Motor neuron (in vitro differentiated cells): ENCODE measurements around the gene ZAR1L. TPM values are rescaled to one million over a fixed set of nuclear protein-coding genes. Genes with fewer than 3 reads are reported as not detected.

Source experiments
- ATAC-seq, 8 experiments: fragments of 200-7000 bp; cut with Tn5 transposase; replicated peaks in 6 of 8; 2 replicates each; pipeline ENCODE4 v1.8.0; 2021; ENCODE audit warnings: mild to moderate bottlenecking in 8 of 8, moderate library complexity in 8 of 8
- H3K27ac ChIP-seq, 2 donors: fragments of 250-450 bp; sonication (Bioruptor Pico); 2 replicates each; pipeline ENCODE4 v1.9.0; 2021; ENCODE audit warnings: antibody characterized with exemption in 2 of 2, mild to moderate bottlenecking in 2 of 2, moderate library complexity in 1 of 2
- H3K4me1 ChIP-seq, 2 donors: fragments of 250-450 bp; sonication (Bioruptor Pico); replicated peaks in 1 of 2; 2 replicates each; pipeline ENCODE4 v1.6.1; 2021; ENCODE audit warnings: antibody characterized with exemption in 2 of 2, mild to moderate bottlenecking in 2 of 2, moderate library complexity in 1 of 2
- H3K4me3 ChIP-seq, 5 donors: fragments of 250-450 bp; sonication (Bioruptor Pico); 2 replicates each; pipeline ENCODE4 v1.9.0; 2021; ENCODE audit warnings: antibody characterized with exemption in 5 of 5, mild to moderate bottlenecking in 5 of 5, moderate library complexity in 4 of 5
- WGBS, 10 experiments: fragments of 450-650 bp; shearing (Covaris generic); methylation state at CpG; one replicate each; pipeline ENCODE4 v1.0.0; 2022; 5-methylcytosine and 5-hydroxymethylcytosine counted together
- in situ Hi-C, 9 experiments: fragments of 400-800 bp; cut with MboI; loops; one replicate each; pipeline ENCODE4 v1.15.0; 2021; ENCODE audit warnings: low sequenced_read_pairs in 9 of 9, low pct_unique_long_range_greater_than_20kb in 2 of 9; ENCODE audit not compliant: unreplicated experiment in 9 of 9
- total RNA-seq, 8 experiments: library from RNA; unstranded; fragments of 300-600 nt; gene quantifications; 2 replicates each; pipeline versions ENCODE4 v1.2.3 to v1.2.4, GENCODE V29; 2022

The ZAR1L gene
- total RNA-seq, 8 experiments from 2014 or later = 0.23 to 0.52 TPM; not detected in 6

GRCh38 chr13:32262619-32263018 is 52.5 kb downstream of the ZAR1L start:
- Histone ChIP-seq H3K4me1 (no peaks in the 10 kb centered on the region), H3K27ac (no peak overlapping the region), H3K4me3 (no peak overlapping the region)
- peak in 3 of 8 experiments; percentile 71 to 78 (median 74) for ATAC-seq
- in situ Hi-C loops = no loop called here
- WGBS, 10 experiments = 0 to 93% (median 0%) methylated on average over 1 of the region's 1 CpG; no CpG with 5 or more reads in 4 of the 10 experiments

GRCh38 chr13:32262165-32262564 is 53.0 kb downstream of the ZAR1L start:
- in situ Hi-C loops = no loop called here
- no peak overlapping the region for H3K4me3 ChIP-seq
- no peak for ATAC-seq
- no peak overlapping the region for H3K27ac ChIP-seq
- WGBS, 10 experiments = 28 to 100% (median 80%) methylated on average over 1 to 3 of the region's 3 CpGs; no CpG with 5 or more reads in 1 of the 10 experiments
- no peaks in the 10 kb centered on the region for H3K4me1 ChIP-seq

- Histone ChIP-seq H3K27ac (no peak overlapping the region), H3K4me1 (no peaks in the 10 kb centered on the region), H3K4me3 (no peak overlapping the region)
- ATAC-seq = peak in 5 of 8 experiments; percentile 15 to 91 (median 89)
- 0 to 100% (median 86%) methylated on average over 1 to 8 of the region's 9 CpGs for WGBS, 10 experiments
- in situ Hi-C loops = no loop called here
These were observed 53.6 kb downstream of the ZAR1L start for GRCh38 chr13:32261567-32261966.

GRCh38 chr13:32259116-32259515 is 56.0 kb downstream of the ZAR1L start:
- WGBS, 10 experiments = 80 to 100% (median 100%) methylated on average over 1 of the region's 1 CpG; no CpG with 5 or more reads in 2 of the 10 experiments
- ATAC-seq = no peak
- no peak overlapping the region for H3K27ac ChIP-seq
- in situ Hi-C loops = no loop called here
- H3K4me3 ChIP-seq = no peak overlapping the region
- no peaks in the 10 kb centered on the region for H3K4me1 ChIP-seq

- Histone ChIP-seq H3K4me1 (no peaks in the 10 kb centered on the region), H3K27ac (no peak overlapping the region), H3K4me3 (no peak overlapping the region)
- in situ Hi-C loops = no loop called here
- no peak for ATAC-seq
These were observed 57.5 kb downstream of the ZAR1L start for GRCh38 chr13:32257649-32258048.

- WGBS, 10 experiments = 80 to 100% (median 97%) methylated on average over 1 to 4 of the region's 4 CpGs; no CpG with 5 or more reads in 1 of the 10 experiments
- no peak overlapping the region for H3K4me3 ChIP-seq
- no peak overlapping the region for H3K27ac ChIP-seq
- in situ Hi-C loops = no loop called here
- ATAC-seq = no peak
- H3K4me1 ChIP-seq = no peaks in the 10 kb centered on the region
These were observed 58.9 kb downstream of the ZAR1L start for GRCh38 chr13:32256243-32256642.

GRCh38 chr13:32255724-32256109 is 59.4 kb downstream of the ZAR1L start:
- 62 to 100% (median 84%) methylated on average over 3 to 6 of the region's 6 CpGs; no CpG with 5 or more reads in 1 of the 10 experiments for WGBS, 10 experiments

GRCh38 chr13:32254916-32255723 is 60.0 kb downstream of the ZAR1L start:
- H3K27ac ChIP-seq = no peak overlapping the region
- 75 to 100% (median 94%) methylated on average over 1 to 8 of the region's 10 CpGs for WGBS, 10 experiments
- in situ Hi-C loops = no loop called here
- no peaks in the 10 kb centered on the region for H3K4me1 ChIP-seq
- no peak for ATAC-seq
- H3K4me3 ChIP-seq = no peak overlapping the region

More at GRCh38 chr13:32255724-32256109, 59.4 kb downstream of the ZAR1L start:
- no peak for ATAC-seq
- Histone ChIP-seq H3K27ac (no peak overlapping the region), H3K4me3 (no peak overlapping the region), H3K4me1 (no peaks in the 10 kb centered on the region)
- in situ Hi-C loops = no loop called here

GRCh38 chr13:32254416-32254815 is 60.7 kb downstream of the ZAR1L start:
- peak in 3 of 8 experiments; percentile 50 to 68 (median 53) for ATAC-seq
- no peak overlapping the region for H3K4me3 ChIP-seq
- H3K27ac ChIP-seq = no peak overlapping the region
- WGBS, 10 experiments = 41 to 100% (median 68%) methylated on average over 1 to 3 of the region's 3 CpGs; no CpG with 5 or more reads in 2 of the 10 experiments
- in situ Hi-C loops = no loop called here
- H3K4me1 ChIP-seq = no peaks in the 10 kb centered on the region

- Histone ChIP-seq H3K4me1 (no peaks in the 10 kb centered on the region), H3K27ac (no peak overlapping the region), H3K4me3 (no peak overlapping the region)
- in situ Hi-C loops = no loop called here
- 81 to 100% (median 93%) methylated on average over 1 to 9 of the region's 14 CpGs for WGBS, 10 experiments
- no peak for ATAC-seq
These were observed 61.2 kb downstream of the ZAR1L start for GRCh38 chr13:32253911-32254399.

Other genes with a start within 250 kb of the ZAR1L start
- 1 to 10 TPM in 6 of 8 experiments, under 1 TPM in 2; 0.54 to 9.1 (median 1.7) TPM for gene BRCA2, start 145 bp upstream of the ZAR1L start, total RNA-seq
- 1 to 10 TPM; 2.0 to 6.1 (median 4.2) TPM for gene N4BP2L1, start 112.8 kb upstream of the ZAR1L start, total RNA-seq
- gene N4BP2L2, start 223.4 kb upstream of the ZAR1L start, total RNA-seq = 100 to 1,000 TPM in 4 of 8 experiments, 10 to 100 TPM in 4; 52.2 to 245 (median 110) TPM